Activated T-helper 9 cell treated with anti-CD3 and anti-CD28 coated beads, Interleukin-2, amount 50 U/mL, for 16 hours (primary cell): ENCODE data around the gene ITSN1.
"Not testable (repeated sequence)": the region's sequence is repeated elsewhere in the genome, so short reads cannot be mapped to it uniquely, and the experiment has no call there.

Source experiments
- DNase-seq: peaks from one replicate; pipeline ENCODE4 v3.0.0-alpha.2; 2020; ENCODE audit warnings: low read depth

Gene ITSN1

GRCh38 chr21:33684068-33684467, 41.8 kb downstream of the ITSN1 start:
- DNase-seq, result no peak

GRCh38 chr21:33684923-33685560, 42.7 kb downstream of the ITSN1 start:
- no peak for DNase-seq

- no peak for DNase-seq
Observed at GRCh38 chr21:33685613-33686197, 43.4 kb downstream of the ITSN1 start.

GRCh38 chr21:33686386-33686785, 44.1 kb downstream of the ITSN1 start:
- no peak for DNase-seq

GRCh38 chr21:33687634-33688033, 45.3 kb downstream of the ITSN1 start:
- no peak for DNase-seq

- no peak for DNase-seq
Observed at GRCh38 chr21:33688353-33688752, 46.1 kb downstream of the ITSN1 start.

- no peak for DNase-seq
Observed at GRCh38 chr21:33690874-33691273, 48.6 kb downstream of the ITSN1 start.

- no peak for DNase-seq
Observed at GRCh38 chr21:33691945-33692603, 49.8 kb downstream of the ITSN1 start.

- no peak for DNase-seq
Observed at GRCh38 chr21:33695813-33696212, 53.5 kb downstream of the ITSN1 start.

GRCh38 chr21:33696465-33696864, 54.2 kb downstream of the ITSN1 start:
- DNase-seq, result no peak

- no peak for DNase-seq
Observed at GRCh38 chr21:33698087-33698860, 56.0 kb downstream of the ITSN1 start.

- DNase-seq, result no peak
Observed at GRCh38 chr21:33699277-33699676, 57.0 kb downstream of the ITSN1 start.

- no peak for DNase-seq
Observed at GRCh38 chr21:33700491-33700890, 58.2 kb downstream of the ITSN1 start.

GRCh38 chr21:33703750-33704606, 61.7 kb downstream of the ITSN1 start:
- no peak for DNase-seq

GRCh38 chr21:33707846-33708245, 65.5 kb downstream of the ITSN1 start:
- DNase-seq, result no peak

GRCh38 chr21:33708874-33709273, 66.6 kb downstream of the ITSN1 start:
- no peak for DNase-seq

GRCh38 chr21:33712022-33712803, 69.9 kb downstream of the ITSN1 start:
- no peak for DNase-seq

- no peak for DNase-seq
Observed at GRCh38 chr21:33721081-33721480, 78.8 kb downstream of the ITSN1 start.

GRCh38 chr21:33729139-33729538, 86.8 kb downstream of the ITSN1 start:
- not testable (repeated sequence) for DNase-seq

GRCh38 chr21:33729641-33730040, 87.3 kb downstream of the ITSN1 start:
- DNase-seq, result no peak

GRCh38 chr21:33731447-33731846, 89.1 kb downstream of the ITSN1 start:
- no peak for DNase-seq
